ENCODE data around the gene NFIA. TPM values are rescaled to one million over a fixed set of nuclear protein-coding genes. Genes with fewer than 3 reads are reported as not detected.

The NFIA gene
- total RNA-seq, 3 donors from 2014 or later = 54.9 to 87.5 (median 79.6) TPM

- H3K27ac ChIP-seq = no peak overlapping the region
- H3K4me3 ChIP-seq = no peak overlapping the region
- H3K9me3 ChIP-seq = no peaks in the 10 kb centered on the region
- H3K27me3 ChIP-seq = no peaks in the 10 kb centered on the region
- no peaks in the 10 kb centered on the region for H3K4me1 ChIP-seq
- TF ChIP-seq, protein P1, sequence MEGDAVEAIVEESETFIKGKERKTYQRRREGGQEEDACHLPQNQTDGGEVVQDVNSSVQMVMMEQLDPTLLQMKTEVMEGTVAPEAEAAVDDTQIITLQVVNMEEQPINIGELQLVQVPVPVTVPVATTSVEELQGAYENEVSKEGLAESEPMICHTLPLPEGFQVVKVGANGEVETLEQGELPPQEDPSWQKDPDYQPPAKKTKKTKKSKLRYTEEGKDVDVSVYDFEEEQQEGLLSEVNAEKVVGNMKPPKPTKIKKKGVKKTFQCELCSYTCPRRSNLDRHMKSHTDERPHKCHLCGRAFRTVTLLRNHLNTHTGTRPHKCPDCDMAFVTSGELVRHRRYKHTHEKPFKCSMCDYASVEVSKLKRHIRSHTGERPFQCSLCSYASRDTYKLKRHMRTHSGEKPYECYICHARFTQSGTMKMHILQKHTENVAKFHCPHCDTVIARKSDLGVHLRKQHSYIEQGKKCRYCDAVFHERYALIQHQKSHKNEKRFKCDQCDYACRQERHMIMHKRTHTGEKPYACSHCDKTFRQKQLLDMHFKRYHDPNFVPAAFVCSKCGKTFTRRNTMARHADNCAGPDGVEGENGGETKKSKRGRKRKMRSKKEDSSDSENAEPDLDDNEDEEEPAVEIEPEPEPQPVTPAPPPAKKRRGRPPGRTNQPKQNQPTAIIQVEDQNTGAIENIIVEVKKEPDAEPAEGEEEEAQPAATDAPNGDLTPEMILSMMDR (IDR thresholded peaks at IDR 0.05) = no peak
- TF ChIP-seq POLR2A (IDR thresholded peaks at IDR 0.05) = no peak
- no peak for TF ChIP-seq POLR2AphosphoS5 (IDR thresholded peaks at IDR 0.05)
- intact Hi-C loops (cut with DNase I; ENCODE audit: low total_unique reads) = no loop called here
- no peak for DNase-seq (ENCODE audit: low spot score in 2 of 2)
- H3K36me3 ChIP-seq = no peaks in the 10 kb centered on the region
Observed at GRCh38 chr1:61215119-61215518, 132.8 kb downstream of the NFIA start.

GRCh38 chr1:61215676-61216289 lies 133.4 kb downstream of the NFIA start:
- no peak for DNase-seq (ENCODE audit: low spot score in 2 of 2)
- TF ChIP-seq POLR2AphosphoS5 (IDR thresholded peaks at IDR 0.05) = no peak
- TF ChIP-seq, protein P1 (IDR thresholded peaks at IDR 0.05) = no peak
- TF ChIP-seq POLR2A (IDR thresholded peaks at IDR 0.05) = no peak
- Histone ChIP-seq H3K4me1 (no peaks in the 10 kb centered on the region), H3K4me3 (no peak overlapping the region), H3K36me3 (no peaks in the 10 kb centered on the region), H3K9me3 (no peaks in the 10 kb centered on the region), H3K27me3 (no peaks in the 10 kb centered on the region), H3K27ac (peak overlapping the region in 1 of 2 donors; percentile 16)
- intact Hi-C loops (cut with DNase I; ENCODE audit: low total_unique reads) = no loop called here

DNA sequence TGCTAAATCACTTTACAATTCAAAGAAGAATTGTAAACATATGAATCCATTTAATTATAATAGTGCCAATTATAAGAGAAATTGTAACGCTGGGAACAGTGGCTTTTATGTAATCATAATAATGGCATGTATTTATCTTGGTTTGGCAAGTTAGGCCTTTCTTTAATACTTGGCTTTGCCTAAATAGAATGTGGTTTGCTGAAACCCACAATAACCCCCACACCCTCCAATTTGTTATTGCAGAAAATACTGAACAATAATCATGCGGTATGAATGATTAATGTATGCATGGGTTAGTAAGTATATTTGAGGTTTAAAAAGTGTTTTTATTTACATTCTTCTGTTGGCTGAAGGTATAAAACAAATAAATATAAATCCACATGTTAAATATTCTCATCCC lies 138.2 kb downstream of the NFIA start:
- Histone ChIP-seq H3K27ac (no peak overlapping the region), H3K36me3 (no peaks in the 10 kb centered on the region), H3K27me3 (no peaks in the 10 kb centered on the region), H3K9me3 (no peaks in the 10 kb centered on the region), H3K4me3 (no peak overlapping the region), H3K4me1 (peaks cover 0 to 5% of the 10 kb centered on the region in 2 donors)
- intact Hi-C loops (cut with DNase I; ENCODE audit: low total_unique reads) = no loop called here
- TF ChIP-seq POLR2AphosphoS5 (IDR thresholded peaks at IDR 0.05) (no peak), POLR2A (IDR thresholded peaks at IDR 0.05) (no peak)
- TF ChIP-seq, protein P1 (IDR thresholded peaks at IDR 0.05) = no peak
- no peak for DNase-seq (ENCODE audit: low spot score in 2 of 2)

GRCh38 chr1:61221642-61222041 lies 139.3 kb downstream of the NFIA start:
- intact Hi-C loops (cut with DNase I; ENCODE audit: low total_unique reads) = no loop called here
- peak overlapping the region; percentile 23 to 27 for H3K27ac ChIP-seq
- no peaks in the 10 kb centered on the region for H3K9me3 ChIP-seq
- no peak for DNase-seq (ENCODE audit: low spot score in 2 of 2)
- no peaks in the 10 kb centered on the region for H3K27me3 ChIP-seq
- H3K4me1 ChIP-seq = peaks cover 0 to 5% of the 10 kb centered on the region in 2 donors
- no peaks in the 10 kb centered on the region for H3K36me3 ChIP-seq
- no peak overlapping the region for H3K4me3 ChIP-seq
- TF ChIP-seq POLR2AphosphoS5 (IDR thresholded peaks at IDR 0.05) = no peak
- no peak for TF ChIP-seq POLR2A (IDR thresholded peaks at IDR 0.05)
- TF ChIP-seq, protein P1 (IDR thresholded peaks at IDR 0.05) = no peak

DNA sequence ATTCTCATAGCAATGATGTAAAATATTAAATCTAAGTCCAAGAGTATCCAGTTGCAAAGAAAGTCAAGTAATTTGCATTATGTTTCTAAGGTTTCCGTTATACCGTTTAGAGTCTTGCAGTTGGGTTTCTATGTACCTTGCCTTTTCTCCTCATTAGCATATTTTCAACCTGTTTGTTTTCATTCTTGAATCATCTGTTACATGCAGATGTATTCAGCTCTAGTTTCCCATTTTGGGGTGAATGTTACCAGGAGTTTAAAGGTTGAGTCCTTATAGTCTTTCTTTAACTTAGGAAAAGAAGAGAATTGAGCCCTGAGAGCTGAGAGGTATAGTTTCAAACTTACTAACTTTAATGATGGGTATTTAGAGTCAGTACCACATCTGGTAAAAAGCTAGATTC lies 139.9 kb downstream of the NFIA start:
- peaks cover 0 to 5% of the 10 kb centered on the region in 2 donors for H3K4me1 ChIP-seq
- TF ChIP-seq POLR2A (IDR thresholded peaks at IDR 0.05) = no peak
- TF ChIP-seq POLR2AphosphoS5 (IDR thresholded peaks at IDR 0.05) = no peak
- TF ChIP-seq, protein P1 (IDR thresholded peaks at IDR 0.05) = no peak
- no peak overlapping the region for H3K4me3 ChIP-seq
- DNase-seq (ENCODE audit: low spot score in 2 of 2) = no peak
- no peaks in the 10 kb centered on the region for H3K9me3 ChIP-seq
- intact Hi-C loops (cut with DNase I; ENCODE audit: low total_unique reads) = no loop called here
- H3K36me3 ChIP-seq = no peaks in the 10 kb centered on the region
- H3K27ac ChIP-seq = peak overlapping the region; percentile 23 to 27
- no peaks in the 10 kb centered on the region for H3K27me3 ChIP-seq
